HG02884 (cell line): ENCODE results near the gene TPP1.
A peak's percentile ranks its signal among the peaks of the same experiment; 100 is the strongest.

Experiments used
- ATAC-seq: cut with Tn5 transposase; IDR thresholded peaks from one replicate; pipeline ENCODE4 v1.9.1; 2021; ENCODE audit warnings: mild to moderate bottlenecking, moderate library complexity; ENCODE audit not compliant: unreplicated experiment

The TPP1 gene

GRCh38 chr11:6629573-6629891 is 10.3 kb upstream of the TPP1 start:
- ATAC-seq: no peak

- no peak for ATAC-seq
These were observed 9.3 kb upstream of the TPP1 start for GRCh38 chr11:6628526-6628925.

GRCh38 chr11:6627762-6628241 is 8.6 kb upstream of the TPP1 start:
- ATAC-seq: peak; percentile 64

GRCh38 chr11:6626971-6627761 is 7.9 kb upstream of the TPP1 start:
- ATAC-seq: no peak

- no peak for ATAC-seq
These were observed 6.7 kb upstream of the TPP1 start for GRCh38 chr11:6625832-6626420.

- no peak for ATAC-seq
These were observed 6.1 kb upstream of the TPP1 start for GRCh38 chr11:6625156-6625831.

- ATAC-seq: no peak
These were observed 4.5 kb upstream of the TPP1 start for GRCh38 chr11:6623391-6624363.

GRCh38 chr11:6622261-6623171 is 3.3 kb upstream of the TPP1 start:
- no peak for ATAC-seq

- ATAC-seq: no peak
These were observed 2.5 kb upstream of the TPP1 start for GRCh38 chr11:6621711-6622211.

- ATAC-seq: no peak
These were observed 1.4 kb upstream of the TPP1 start for GRCh38 chr11:6620636-6621035.

GRCh38 chr11:6618117-6619003 is 862 bp downstream of the TPP1 start:
- ATAC-seq: no peak

- ATAC-seq: no peak
These were observed 1.9 kb downstream of the TPP1 start for GRCh38 chr11:6617315-6617781.

GRCh38 chr11:6616596-6617250 is 2.5 kb downstream of the TPP1 start:
- ATAC-seq: no peak

- ATAC-seq: no peak
These were observed 3.2 kb downstream of the TPP1 start for GRCh38 chr11:6615882-6616585.

GRCh38 chr11:6615046-6615445 is 4.2 kb downstream of the TPP1 start:
- no peak for ATAC-seq

GRCh38 chr11:6614446-6614845 is 4.8 kb downstream of the TPP1 start:
- ATAC-seq: no peak

GRCh38 chr11:6613496-6613895 is 5.7 kb downstream of the TPP1 start:
- no peak for ATAC-seq
